Ammon's horn (tissue), 1 donor: ENCODE data around the gene SERPINA3.
"Not testable (repeated sequence)": the region's sequence is repeated elsewhere in the genome, so short reads cannot be mapped to it uniquely, and the experiment has no call there.

ENCODE experiments used
- DNase-seq: peaks from one replicate; pipeline ENCODE4 v3.0.0-alpha.2; 2016; ENCODE audit warnings: low spot score

Gene SERPINA3

DNA sequence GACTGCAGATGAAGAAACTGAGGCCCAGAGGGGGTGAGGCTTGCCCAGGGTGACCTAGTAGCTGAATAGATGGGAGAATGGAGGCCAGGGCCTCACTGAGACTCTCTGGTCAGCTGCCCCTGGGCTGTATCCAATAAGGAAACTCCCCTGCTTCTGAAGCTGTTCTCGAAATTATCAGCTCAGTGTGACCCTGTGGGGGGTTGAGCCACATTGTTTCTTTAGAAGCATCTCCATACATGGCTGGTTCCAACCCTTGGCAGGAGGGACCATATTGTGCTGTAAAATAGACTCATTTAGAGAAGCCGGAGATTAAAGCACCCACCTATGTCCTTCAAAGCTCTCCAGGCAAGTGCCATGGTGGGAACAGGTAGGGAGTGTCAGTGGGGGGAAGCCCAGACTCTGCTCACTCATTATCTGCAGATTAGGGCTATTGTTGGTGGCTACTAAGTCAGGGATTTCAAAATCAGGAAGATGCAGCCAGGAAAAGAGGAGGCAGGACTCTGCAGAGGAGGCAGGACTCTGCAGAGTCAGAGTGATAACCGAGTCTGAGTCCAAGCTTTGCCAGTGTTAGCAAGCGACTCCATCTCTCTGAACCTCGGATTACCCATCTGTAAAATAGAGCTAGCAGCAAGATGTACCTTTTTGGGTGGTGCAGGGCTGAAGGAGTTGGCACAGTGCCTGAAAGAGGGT lies 27.5 kb upstream of the SERPINA3 start:
- DNase-seq = no peak

DNA sequence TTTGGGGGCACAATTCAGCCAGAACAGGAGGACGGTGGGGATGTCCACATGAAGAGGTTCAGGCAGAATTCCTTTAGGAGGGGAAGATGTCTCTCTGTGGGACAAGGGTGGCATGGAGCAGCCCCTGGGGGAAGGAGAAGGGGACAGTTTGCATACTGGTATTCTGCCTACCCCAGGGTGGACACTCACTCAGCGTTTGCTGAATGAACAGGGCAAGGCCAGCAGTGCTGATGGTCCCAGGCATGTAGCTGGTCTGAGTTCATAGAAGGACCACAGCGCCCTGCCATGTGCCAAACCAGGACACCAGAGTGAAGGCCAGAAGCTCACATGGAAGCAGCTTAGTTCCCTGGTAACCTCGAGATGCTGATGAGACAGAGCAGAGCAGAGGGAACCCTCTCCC lies 25.6 kb upstream of the SERPINA3 start:
- no peak for DNase-seq

DNA sequence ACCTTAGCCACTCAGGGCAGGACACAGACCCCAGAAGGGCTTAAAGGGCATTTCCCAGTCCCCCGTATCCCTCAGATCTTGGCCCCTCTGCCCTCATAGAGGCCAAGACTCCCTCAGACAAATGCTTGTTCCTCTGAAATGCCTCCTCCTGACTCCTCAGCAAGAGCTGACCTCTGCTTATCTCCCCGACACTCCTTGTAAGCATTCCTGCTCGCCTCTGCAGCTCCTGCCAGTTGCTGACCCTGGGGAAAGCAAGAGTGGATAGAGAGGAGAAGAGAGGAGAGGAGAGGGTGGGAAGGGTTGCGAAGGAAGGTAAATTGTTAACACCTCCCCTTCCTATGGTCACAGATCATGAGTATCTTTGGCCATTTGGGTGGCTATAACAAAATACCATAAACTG lies 23.9 kb upstream of the SERPINA3 start:
- DNase-seq = no peak

DNA sequence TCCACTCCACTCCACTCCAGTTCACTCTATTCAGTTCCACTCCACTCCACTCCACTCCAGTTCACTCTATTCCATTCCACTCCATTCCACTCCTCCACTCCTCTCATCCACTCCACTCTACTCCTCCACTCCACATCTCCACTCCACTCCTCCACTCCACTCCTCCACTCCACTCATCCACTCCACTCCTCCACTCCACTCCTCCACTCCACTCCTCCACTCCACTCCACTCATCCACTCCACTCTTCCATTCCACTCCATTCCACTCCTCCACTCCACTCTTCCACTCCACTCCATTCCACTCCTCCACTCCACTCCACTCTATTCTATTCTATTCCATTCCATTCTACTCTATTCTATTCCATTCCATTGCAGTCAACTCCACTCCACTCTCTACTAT lies 21.1 kb upstream of the SERPINA3 start:
- DNase-seq = no peak

DNA sequence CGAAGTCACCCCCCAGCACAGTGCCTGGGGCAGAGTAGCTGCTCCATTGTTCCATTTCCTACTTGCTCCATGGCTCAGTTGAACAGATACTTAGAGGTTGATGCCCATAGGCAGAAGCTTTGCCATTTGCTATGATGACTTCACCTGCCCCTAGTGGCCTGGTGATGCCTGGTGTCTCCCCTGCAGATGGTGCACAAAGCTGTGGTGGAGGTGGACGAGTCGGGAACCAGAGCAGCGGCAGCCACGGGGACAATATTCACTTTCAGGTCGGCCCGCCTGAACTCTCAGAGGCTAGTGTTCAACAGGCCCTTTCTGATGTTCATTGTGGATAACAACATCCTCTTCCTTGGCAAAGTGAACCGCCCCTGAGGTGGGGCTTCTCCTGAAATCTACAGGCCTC lies 20.3 kb upstream of the SERPINA3 start:
- no peak for DNase-seq

DNA sequence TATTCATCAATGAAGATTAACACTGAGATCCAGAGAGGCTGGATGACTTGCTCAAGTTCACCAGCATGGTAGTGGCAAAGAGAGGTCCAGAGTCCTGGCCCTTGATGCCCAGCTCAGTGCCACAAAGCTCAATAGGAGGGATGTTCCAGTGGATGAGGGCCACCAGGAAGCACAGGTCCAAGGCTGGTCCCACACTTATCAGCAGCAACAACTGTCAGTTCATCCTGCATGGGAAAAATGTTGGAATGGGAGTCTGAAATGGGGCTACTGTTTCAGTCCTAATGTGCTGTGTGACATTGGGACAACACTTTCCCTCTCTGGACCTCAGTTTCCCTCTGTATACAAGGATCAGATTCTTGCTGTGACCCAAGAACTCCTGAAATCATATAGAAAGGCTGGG lies 19.7 kb upstream of the SERPINA3 start:
- DNase-seq = no peak

DNA sequence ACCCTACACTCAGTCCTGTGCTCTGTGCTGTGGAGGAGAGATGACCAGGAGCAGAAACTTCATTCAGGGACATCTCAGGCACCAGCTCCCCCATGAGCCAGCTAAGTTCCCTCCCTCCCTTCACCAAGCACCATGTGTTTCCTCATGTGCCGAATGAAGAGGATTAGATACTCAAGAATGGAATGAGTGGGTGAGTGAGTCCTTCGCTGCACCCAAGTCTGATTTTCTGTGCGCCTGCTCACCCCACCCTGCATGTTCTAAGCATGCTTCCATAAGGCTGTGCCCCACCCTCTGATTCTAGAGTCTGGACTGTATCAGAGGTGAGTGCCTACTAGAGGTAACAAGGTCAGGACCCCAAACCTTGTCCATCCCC lies 18.8 kb upstream of the SERPINA3 start:
- peak; percentile 21 for DNase-seq

DNA sequence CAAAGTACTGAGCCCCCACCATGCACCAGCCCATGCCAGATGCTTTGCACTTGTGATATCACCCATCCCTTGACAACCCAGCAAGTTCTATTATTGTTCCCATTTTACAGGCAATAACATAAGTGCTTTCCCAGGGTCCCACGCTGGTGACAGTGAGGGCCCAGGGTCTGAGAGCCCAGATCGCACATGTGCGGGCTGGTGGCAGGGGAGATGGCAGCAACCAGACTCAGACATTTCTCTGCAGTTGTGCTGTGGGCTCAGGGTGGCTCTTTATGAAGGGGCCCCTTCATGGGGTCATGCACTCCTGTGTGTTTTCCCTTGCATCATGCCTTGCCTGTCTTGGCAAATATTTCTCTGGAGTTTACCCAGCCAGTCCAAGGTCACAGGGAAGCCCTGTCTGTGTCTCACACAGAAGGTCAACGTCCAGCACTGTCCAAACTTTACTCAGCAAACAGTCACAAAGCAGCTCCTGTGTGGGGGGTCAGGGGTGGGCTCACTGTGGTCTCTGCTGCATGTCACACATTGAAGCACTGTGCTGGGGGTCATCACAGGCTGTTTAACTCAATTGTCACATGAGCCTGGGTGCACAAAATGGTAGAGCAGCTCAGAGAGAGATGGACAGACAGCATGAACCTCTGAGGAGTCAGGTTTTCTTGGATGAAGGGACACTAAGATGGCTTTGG lies 18.3 kb upstream of the SERPINA3 start:
- no peak for DNase-seq

DNA sequence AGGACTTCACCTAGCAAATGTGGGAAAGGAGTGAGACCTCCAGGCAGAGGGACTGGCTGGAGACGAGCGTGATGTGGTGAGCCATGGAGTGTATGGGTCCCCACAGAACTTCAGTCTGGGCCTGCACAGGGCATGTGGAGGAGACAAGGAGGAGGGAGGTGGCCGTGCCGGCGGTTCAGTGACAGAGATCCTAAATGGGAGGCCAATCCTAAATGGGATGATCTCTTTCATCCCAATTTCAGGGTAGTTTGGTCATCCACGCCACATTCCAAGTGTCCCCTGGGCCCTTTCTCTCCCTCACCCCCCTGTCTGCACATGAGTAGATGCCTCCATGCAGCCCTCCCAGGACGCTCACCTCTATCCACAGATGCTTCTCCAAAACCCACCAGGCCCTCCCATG lies 17.8 kb upstream of the SERPINA3 start:
- no peak for DNase-seq

DNA sequence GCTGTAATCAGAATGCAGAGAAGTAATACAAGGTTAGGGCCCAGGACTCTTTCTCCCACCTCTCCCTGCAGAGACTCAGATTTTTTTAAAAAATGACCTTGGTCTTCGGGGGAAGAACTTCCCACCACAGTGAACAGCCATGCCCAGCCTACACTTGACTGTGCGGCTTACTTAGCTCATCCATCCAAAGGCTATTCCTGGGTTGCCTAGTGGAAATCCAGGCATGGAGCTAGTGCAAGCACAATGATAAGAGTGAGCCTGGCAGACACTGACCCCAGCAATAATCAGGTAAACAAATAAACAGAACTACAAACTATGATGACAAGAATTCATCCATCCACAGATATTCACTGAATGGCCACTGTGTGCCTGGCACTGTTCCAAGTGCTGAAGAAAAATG lies 16.3 kb upstream of the SERPINA3 start:
- DNase-seq = no peak

DNA sequence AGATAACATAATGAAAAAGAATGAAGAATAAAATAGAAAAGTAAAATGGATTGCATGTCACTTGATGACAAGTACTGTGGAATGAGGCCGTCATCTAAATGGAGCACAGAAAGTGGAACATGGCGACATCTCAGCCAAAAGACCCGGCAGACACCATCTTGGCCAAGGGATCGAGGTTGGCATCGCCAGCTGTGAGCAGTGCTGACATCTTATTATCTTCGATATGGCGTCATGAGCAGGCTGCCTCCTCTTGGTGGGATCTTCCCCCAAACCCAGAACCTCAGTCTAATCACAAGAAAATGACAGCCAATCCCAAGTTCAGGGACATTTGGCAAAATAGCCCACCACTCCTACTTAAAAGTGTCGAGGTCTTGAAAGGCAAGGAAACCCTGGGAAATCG lies 15.8 kb upstream of the SERPINA3 start:
- DNase-seq = no peak

DNA sequence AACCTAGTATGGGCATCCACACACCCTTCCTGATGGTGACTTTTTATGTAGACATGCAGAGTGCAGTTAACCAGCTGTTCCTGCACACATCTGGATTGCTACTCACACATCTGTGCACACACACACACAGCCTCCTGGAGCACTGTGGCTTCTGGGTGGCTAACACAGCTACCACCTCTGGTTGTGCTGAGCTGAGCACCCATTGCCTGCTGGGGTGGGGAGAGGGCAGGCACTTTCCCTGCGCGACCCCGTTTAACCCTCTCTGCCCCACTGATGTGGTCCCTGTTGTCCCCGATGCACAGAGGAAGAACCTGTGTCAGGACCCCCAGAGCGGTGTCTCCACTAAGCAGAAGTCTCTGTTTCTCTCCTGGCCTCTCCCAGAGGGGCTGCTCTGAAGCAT lies 14.4 kb upstream of the SERPINA3 start:
- DNase-seq = no peak

DNA sequence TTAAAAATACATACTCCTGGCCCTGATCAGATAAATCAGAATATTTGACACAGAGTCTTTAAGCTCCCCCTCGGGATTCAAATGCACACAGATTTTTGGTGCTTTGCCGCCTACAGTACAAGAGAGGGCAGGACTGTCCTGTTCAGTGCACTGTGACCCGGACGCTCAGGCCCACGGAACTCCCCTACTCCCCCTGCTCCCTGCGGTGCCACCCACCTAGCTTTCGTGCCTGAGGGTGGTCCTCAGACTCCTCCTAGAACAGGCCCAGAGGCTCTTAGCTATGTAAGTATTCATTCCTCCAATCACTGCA lies 13.7 kb upstream of the SERPINA3 start:
- no peak for DNase-seq

DNA sequence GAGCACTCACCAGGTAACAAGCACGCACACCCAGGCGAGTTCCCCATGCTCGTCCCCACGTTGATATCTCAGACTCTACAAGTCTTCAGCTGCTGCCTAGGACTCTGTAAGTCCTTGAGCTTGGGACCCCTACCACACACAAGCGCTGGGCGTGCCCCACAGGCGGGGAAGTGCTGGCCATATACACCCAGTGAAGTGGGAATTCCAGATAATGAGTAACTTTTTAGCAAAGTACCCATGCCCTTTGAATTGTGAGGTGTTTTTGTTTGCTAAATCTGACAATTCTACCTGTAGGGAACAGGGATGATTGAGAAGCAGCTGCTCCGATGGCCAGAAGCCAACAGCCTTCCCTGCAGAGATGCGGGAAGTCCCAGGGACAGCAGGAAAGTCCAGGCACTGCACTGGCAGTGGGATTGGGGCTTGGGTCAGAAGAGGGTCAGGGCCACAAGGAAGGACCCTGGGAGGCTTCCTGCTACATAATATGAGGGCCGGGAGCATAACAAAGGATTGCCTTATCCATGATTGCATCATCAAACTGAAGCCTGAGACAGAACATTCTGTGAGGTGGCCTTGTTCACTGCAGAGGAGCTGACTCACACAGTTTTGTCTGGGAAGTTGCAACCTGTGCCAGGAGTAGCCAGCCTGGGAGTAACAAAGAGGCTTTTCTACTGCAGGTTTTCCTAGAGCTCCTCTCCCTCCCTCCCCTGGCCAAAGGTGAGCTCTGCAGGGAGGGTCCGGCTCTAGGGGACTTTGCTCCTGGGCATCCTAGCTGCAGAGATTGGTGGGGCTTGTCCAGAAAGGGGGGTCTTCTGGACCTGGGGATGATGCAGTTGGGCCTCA lies 13.2 kb upstream of the SERPINA3 start:
- peak; percentile 86 for DNase-seq

DNA sequence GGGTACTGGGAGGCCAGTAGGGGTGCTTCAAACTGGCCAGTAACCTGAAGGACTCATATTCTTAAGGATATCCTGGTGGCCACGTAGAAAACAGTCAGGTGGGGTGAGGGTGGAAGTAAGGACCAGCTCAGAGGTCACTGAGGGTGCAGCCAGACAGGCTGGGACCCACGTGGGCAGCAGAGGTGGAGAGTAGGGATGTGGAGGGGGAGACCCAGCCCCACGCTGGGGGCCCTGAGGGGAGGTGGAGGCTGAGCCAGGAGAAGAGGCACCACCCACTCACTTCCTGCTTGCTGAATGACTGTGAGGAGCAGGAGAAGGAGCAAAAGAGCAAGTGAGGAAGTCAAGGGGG lies 12.6 kb upstream of the SERPINA3 start:
- no peak for DNase-seq

DNA sequence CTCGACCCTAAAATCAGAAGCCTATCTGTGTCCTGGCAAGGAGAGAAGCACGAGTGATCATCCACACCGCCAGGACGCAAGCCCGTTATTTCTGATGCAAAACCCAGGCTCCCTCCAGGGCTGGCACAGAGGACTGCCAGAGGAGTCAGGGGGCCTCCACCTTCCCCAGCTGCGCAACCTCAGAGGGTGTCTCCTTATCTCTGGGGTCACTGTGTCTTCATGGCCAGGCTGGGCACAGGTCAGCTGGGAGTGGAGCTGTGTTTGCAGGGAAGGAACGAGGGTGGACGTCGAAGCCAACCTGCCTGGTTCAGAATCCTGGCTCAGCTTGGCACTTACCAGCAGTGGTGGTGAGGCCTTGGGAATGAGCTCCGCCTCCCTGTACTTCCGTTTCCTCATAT lies 12.0 kb upstream of the SERPINA3 start:
- DNase-seq = no peak

DNA sequence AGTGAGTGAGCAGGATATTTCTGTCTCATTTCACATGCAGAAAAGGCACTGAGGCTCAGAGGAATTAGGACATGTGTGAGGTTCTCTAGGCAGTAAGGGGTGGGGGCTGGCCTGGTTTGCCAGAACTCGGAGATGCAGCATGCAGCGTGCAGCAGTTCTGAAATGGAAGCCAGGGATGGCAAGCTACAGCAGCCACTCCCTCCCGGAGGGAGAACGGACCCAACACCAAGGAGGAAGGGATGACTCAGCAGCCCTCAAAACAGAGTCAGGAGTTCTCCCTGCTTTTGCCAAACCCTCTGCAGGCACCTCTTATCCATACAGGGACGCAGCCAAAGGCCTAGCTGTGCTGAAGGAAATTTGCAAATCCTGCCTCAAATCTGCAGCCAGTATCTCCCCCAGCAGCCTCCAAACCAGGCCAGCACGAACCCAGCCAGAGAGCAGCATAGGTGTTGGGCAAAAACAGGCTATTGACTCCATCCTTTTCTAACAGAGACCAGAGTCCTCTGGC lies 10.3 kb upstream of the SERPINA3 start:
- DNase-seq = peak; percentile 62

DNA sequence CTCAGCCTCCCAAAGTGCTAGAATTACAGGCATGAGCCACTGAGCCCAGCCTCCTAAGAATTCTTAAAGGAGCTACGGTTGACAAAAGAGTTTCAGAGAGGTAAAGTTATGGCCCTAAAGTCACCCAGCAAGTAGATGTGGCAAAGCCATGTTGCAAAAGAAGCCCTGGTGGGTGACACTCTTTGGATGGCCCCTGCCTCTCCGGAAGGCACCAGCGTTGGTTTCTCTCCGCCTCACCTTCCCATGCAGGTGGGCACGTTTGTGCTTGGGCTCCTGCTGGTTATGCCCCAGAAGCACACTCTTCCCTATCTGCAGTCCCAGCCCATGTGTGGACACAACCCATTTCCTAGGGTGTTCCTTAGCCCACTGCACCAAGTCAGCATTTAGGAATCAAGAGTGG lies 9.5 kb upstream of the SERPINA3 start:
- no peak for DNase-seq

DNA sequence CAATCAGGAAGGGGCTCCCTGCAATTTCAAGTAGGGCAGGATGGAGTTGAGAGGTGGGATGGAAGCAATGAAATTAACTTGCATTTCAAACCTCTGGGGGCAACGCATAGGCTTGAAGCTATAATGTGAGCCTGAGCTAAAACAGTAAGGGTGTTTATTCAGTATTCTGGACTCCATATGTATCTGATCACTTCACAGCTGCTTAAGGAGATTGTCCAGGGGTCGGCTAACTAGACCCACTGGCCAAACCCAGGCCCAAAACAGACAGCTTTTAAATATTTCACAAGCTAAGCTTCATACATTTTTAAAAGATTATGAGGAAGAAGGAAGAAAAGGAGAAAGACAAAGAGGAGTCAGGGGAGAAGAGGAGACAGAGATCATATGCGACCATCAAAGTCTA lies 6.8 kb upstream of the SERPINA3 start:
- DNase-seq = no peak

DNA sequence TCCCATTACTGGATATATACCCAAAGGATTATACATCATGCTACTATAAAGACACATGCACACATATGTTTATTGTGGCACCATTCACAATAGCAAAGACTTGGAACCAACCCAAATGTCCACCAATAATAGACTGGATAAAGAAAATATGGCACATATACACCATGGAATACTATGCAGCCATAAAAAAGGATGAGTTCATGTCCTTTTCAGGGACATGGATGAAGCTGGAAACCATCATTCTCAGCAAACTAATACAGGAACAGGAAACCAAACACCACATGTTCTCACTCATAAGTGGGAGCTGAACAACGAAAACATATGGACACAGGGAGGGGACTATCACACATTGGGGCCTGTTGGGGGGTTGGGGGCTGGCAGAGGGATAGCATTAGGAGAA lies 3.2 kb upstream of the SERPINA3 start:
- not testable (repeated sequence) for DNase-seq

DNA sequence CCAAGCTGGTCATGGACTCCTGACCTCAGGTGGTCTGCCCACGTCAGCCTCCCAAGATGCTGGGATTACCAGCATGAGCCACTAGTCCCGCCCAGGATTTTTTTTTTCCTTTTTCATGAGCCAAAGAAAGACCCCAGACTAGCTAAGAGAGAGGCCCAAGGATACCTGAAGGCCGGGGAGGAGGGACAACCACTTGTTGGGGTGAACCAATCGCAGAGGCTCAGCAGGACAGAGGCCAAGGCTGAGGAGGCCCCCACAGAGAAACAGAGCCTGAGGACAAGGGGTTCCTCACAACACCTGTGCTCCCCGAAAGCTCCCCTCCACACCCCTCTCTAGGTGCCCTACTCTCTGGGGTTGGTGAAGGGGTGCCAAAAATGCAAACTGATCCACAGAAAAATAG lies 1.0 kb upstream of the SERPINA3 start:
- DNase-seq = no peak

DNA sequence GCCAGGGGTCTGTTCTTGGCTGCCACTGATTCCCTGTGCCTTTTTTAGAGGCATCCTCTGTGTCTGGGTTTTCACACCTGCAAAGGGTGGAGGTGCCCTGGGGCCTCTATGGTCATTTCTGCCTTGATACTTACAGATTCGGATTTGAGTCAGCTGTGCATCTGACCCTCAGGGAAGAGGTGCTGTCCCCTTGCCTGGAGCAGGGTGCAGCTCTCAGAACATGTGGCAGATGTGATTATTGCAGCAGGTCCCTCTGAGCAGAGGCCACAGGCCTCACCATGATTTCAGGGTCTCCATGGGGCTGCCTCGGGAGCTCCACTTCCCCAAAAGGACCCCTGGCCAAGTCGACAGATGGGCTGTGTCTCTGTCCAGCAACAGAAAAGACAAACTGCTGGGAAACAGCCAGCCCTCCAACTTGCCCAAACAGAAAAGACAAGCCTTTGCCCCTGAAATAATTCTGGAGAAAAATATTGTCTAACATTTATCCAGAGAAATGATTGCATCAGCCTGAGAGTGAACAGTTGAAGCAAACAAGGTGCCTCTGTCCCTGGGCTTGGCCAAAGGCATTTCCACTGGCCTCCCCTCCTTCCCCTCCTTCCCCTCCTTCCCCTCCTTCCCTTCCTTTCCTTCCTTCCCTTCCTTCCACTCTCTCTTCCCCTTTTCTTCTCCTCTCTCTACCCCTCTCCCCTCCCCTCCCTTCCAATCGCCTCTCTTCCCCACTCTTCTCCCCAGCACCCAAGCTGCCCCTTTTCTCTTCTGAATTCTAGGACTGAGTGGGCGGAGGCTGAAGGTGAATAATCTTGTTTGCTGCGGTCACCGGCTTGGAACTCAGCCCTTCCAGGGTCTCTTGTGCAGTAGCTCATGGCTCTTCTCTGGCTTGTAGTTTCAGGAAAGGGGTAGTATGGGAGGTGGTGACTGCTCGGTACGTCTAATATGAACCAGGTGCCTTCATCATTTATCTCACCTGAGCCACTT lies 676 bp downstream of the SERPINA3 start:
- no peak for DNase-seq
